Stimulated activated CD4-positive, alpha-beta T cell treated with anti-CD3 and anti-CD28 coated beads, Interleukin-12 subunit alpha, Interleukin-12 subunit beta, amount 100 ng/mL, for 4 hours (primary cell): Measurements from ENCODE around the gene PCK2.
A peak's percentile ranks its signal among the peaks of the same experiment; 100 is the strongest.

ENCODE experiments used
- DNase-seq: peaks from one replicate; pipeline ENCODE4 v3.0.0-alpha.2; 2020

The PCK2 gene

DNA sequence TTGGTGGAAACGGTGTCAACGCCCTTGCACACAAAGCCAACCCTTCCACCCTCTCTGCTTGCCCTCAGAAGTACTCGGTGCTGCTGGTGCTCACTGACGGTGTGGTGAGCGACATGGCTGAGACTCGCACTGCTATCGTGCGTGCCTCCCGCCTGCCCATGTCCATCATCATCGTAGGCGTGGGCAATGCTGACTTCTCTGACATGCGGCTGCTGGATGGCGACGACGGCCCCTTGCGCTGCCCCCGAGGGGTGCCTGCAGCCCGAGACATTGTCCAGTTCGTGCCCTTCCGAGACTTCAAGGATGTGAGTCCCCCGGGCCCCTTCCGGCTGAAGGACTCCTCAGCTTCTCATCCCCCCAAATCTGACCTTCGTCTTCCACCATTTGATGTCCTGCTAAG is 17.0 kb upstream of the PCK2 start:
- DNase-seq = no peak

DNA sequence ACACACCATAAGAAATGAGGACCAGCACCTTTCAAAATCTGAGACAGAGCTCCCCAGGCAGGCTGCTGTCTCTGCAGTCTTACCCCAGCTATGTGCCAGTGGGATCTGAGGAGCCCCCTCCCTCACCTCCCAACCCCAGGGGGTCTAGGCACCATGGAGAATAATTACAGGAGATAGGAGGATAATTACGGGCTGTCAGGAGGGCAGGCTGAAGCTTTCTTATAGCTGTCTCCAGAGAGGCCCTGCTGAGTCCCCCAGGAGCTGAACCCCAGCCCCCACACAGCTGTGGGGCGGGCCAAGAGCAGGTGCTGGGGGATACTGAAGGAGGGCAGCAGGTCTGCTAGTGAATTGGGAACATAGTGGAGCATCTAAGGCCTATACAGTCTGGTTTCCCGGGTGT is 16.0 kb upstream of the PCK2 start:
- DNase-seq = no peak

DNA sequence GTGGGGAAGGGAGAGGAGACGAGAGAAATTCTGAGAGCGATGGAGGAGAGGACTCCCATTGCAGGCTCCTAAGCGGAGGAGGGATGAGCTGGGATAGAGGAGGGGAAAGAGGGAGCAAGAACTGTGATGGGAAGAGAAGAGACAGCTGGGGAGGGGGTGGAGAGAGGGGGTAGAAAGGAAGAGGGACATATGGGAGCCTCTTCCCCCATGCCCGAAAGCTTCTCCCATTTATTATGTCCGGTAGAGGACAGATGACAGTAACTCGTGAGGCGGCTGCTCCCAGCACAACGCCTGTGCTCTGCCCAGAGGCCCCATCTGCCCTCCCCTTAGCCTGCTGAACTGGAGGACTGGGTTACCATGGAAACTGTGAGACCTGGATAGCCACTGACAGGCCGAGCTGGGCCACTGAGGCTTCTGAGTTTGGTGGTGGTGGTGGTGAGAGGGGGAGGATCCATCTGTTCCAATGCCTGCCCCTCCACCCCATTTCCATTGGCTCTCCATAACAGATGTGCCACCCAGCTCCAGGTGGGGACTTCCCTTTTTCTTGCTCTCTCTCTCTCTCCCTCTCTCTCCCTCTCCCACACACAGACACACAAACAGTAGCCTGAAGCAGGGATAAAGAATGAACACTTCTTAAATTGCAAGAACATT is 14.5 kb upstream of the PCK2 start:
- no peak for DNase-seq

DNA sequence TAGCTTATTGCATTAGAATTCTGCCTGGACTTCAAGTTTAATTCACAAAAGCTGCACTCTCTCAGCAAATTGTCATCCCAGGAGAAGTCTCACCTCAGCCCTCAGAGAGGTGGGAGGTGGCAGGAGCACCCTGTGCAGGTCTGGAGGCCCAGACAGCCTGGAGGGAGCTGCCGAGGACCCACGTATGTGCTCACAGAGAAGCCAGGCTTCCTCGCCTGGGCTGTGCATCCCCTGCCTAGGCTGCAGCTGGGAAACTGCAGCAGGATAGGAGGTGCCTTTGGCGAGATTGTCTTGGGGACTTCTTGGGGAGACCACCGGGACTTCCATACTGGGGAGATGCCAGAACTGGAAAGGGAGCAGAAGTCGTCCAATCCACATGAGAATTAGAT is 14.0 kb upstream of the PCK2 start:
- DNase-seq = no peak

DNA sequence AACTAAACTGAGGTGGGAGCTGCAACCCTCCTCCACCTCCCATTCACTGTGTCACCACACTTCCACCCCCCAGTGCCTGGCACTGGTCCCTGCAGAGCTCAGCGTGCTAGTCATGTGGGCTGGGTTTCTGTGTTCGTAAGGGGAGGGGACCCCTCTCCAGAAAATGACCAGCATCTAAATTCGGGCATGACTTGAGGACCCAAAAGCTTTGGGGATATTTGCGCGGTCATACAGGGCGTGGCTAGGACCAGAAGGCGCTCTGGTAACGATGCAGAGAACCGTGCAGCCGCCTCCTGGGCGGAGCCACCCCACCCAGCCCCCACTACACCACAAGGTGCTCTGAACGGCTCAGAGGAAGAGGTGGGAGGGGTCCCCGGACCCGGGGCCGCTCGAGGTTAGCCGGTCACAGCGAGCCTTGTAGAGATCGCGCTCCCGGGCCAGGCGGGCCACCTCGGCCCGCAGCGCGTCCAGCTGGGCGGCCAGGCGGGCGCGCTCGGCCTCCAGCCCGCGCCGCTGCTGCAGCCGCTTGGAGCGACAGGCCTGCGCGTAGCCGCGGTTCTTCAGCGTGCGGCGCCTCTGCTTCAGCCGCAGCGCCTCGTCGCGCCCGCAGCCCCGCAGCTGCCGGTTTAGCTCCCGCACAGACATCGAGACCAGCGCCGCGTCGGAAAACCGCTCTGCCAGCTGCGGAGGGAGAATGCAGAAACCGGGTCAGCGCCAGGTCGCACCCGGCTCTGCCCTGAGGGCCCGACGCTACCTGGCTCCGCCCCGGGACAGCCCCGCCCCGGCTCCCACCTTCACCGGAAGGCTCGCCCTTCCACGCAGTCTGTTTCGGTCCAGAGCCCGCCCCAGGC is 13.0 kb upstream of the PCK2 start:
- DNase-seq = peak; percentile 66

DNA sequence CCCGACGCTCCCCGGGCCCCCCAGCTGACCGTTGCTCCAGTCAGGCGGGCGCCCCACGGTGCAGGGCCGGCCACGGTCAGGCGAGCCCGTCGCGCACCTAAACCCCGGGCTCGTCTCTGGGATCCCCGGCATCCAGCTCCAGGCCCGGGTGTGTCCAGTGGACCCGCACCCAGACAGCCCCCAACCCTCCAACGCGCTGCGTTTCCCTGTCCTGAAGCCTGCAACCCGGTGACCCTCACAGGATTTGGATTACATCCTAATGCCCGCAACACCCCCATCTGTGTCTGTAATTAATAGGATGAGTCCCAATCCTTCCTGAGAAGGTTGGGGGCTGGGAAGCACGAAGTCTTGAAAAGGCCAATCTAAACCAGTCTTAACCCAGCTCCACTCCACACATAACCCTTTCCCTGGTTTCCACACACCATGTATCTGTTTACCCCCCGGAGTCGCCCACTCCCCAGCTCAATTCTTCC is 12.3 kb upstream of the PCK2 start:
- no peak for DNase-seq

DNA sequence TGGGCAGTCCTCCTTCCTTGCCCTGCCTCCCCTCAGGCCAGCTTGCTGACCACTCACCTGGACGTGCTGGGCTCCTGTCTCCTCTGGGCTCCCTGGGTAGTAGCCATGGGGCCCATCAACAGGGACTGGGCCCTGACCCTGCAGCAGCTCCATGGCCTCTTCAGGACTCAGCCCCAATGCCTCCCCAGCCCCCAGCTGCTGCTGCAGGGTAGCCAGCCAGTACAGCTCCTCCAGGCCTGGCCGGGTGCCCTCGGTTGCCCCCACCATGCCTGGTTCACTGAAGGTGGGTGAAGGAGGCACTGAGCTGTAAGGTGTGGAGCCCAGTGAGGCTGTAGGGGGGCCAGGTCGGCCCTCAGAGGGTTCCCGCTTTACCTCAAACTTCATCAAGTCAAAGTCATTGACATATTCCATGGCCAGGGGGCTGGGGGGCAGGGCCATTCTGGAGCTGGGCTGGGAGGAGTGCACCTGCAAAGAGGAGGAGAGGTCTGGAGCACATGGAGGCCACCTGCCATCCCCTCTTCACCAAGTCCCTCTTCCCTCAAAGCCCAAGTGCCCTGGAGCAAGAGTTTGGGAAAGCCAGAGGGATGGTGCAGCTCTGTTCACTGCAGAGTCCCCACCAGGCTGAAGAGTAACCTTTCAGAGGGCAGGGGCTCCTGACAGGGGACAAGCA is 11.6 kb upstream of the PCK2 start:
- DNase-seq = no peak

DNA sequence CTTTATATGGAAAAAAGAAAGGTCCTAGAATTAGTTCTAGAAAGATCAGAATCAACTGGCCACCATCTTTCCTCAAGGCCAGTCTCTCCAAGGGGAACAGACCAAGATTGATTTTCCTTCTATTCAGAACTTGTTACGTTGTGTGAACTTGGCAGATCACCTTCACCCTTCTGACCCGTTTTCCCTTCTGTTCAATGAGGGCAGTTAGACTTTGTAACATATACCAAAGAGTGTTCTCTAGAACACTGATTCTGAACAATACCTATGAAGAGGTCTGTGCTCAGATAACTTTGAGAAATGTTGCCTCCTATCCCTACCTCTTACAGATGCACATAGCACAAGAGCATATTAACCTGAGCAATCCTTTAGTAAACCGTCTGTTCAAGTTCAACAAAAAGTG is 10.6 kb upstream of the PCK2 start:
- no peak for DNase-seq

DNA sequence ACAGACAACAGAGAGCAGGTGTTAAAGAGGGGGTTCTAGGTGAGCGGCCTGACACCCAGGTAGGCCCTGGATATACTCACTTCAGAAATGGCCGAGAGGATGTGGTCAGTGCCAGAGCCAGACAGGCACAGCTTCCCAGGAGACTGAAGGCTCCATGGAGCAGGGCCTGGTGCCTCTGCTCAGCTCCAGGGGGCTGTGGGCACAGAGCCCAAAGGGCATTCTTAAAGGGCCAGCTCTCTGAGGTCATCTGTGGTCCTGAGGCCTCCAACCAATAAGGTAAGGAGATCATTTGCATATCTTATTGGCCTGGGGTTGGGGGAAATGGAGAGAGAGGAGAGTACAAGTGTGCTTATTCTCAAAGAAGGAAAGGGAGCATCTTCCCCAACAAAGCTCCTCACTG is 9.7 kb upstream of the PCK2 start:
- no peak for DNase-seq

DNA sequence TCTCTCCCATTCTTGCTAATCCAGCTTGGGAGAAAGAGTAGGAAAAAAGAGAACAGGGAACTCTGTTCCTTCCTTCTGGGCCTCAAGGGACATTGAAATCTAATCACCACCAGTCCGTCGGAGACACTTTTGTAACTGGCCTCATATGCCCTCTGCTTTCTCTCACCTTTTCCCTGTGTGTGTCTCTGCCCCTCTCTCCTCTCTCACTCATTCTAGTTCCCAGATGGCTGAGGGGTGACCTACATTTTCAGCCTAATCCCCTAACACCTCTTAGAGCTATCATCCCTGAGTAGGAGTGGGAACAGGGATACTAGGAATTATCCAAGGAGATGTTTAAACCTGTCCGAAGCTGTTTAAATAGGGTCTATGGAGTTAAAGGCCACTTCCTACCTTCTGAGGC is 8.9 kb upstream of the PCK2 start:
- DNase-seq = no peak

DNA sequence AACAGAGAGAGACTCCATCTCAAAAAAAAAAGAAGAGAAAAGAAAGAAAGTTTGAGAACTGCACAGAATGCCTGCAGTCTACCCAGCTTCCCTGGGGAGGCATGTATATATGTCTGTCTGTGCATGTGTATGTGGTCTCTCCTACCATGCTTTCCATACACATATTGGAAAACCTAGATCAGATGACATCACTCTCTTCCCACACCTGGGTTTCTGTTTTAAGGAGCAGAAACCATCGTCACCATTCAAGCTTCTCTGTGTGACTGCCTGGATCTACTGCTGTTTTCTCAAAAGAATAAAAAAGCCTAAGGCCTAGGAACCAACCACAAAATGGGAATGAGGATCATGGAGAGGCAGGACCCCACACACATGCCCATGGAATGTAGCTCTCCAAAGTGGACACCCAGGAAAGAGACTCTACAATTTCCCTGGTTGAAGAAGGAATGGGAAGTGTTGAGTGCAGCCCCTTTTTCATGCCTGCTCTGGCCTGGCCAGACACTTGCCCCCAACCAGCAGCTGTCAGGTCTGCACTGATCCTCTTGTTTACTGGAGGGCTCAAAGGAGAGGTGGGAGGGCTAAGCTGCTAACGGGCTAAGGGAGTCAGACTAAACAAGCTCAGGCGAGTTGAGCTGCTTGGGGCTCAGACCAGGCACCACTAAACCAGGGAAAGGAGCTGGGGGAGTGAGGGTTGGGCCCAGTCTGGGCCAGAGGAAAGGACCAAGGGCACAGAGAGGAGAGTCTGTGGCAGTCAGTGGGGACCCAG is 7.7 kb upstream of the PCK2 start:
- DNase-seq = no peak

DNA sequence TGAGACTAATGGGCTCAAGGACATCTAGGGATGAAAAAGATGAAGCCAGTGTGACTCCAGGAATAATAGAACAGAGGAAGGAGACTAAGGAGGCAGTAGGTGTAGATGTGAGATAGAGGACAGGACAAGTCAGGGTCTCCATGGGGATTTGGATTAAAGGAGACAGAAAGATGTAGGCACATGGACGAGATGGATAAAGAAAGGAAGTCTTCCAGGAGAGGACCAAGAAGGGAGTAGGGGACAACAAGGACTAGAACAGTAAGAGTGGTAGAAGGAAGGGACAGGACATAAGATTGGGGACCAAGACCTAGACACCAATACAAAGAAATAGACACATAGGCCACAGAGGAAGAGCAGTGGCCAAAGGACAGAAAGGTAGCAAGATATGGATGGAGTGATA is 7.1 kb upstream of the PCK2 start:
- no peak for DNase-seq

DNA sequence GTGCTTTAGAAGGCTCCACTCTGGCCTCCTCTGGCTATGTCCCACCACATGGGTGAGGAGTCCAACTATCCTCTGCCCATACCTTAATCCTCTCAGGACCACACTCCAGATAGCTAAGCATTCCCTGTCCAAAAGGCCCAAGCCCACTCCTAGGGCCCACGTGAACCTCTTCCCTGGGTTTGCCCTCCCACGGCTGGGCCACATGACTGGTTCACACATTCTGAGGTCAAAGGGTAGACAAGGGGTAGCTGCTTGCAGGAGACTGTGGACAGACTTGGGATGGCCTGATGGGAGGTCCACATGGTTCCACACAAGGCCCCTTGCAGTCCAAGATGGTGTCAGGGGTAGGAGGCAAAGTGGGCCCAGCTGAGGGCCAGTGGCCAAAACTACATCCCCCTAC is 6.0 kb upstream of the PCK2 start:
- no peak for DNase-seq

DNA sequence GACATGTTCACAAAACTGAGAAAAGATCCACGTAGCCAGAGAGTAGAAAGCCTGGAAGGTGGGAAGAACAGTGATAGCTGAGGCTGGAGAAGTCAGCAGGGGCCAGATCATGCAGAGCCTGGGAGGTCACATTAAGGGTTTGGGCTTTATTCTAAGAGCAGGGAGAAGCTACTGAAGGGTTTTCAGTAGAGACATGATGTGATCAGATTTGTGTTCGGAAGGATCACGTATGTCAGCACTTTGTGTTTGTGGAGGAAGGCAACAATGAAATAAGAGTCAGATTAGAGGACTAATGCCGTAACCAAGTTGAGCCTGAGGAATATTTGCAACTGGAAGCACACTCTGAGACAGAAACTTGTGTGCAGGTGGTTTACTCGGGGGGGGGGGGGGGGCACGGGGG is 4.2 kb upstream of the PCK2 start:
- DNase-seq = no peak

DNA sequence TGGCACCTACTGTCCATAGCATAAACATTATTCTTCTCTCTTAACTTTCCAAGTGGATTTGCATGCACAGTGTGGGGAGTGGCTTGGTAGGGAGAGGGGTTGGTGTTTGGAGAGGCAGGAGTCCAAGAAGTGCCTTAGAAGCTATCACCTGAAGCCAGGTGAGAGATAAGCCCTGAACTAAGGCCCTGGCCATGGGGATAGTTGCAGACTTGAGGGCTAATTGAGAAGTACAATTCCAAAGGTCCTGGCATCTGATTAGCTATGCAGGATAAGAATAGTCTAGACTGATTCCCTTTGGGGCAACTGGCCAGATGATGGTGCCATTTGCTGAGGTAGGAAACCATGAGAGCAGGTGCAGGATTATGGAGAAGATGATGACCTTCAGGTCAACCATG is 2.0 kb upstream of the PCK2 start:
- DNase-seq = no peak

DNA sequence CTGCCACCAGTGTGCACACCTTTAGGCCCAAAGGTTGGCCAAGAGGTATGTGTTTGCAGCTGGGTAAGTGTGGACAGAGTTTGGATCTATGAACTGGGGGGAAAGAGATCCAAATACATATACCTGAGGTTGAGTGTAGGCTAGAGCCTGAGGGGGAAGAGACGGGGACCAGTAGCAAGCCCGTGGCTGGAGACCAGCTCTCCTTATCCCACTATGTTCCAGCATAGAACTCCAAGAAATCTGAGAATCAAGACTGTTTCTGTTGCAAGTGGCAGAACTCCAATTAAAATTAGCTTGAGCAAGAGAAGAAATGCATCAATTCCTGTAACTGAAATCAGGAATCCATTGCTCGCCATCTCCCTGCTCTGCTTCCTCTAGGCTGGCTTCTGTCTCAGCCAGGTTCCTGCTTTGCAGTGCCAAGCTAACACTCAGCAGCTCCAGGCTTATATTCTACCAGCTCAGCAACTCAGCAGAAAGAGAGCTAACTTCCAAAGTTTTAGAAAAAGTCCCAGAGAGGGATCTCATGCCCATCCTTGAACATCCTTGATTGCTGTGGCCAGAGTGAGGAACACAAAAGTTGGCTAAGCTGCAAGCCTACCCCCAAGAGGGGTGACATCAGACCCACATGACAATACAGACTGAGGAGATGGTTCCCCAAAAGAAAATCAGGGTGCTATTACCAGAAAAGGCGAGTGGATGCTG is 1.5 kb upstream of the PCK2 start:
- no peak for DNase-seq

DNA sequence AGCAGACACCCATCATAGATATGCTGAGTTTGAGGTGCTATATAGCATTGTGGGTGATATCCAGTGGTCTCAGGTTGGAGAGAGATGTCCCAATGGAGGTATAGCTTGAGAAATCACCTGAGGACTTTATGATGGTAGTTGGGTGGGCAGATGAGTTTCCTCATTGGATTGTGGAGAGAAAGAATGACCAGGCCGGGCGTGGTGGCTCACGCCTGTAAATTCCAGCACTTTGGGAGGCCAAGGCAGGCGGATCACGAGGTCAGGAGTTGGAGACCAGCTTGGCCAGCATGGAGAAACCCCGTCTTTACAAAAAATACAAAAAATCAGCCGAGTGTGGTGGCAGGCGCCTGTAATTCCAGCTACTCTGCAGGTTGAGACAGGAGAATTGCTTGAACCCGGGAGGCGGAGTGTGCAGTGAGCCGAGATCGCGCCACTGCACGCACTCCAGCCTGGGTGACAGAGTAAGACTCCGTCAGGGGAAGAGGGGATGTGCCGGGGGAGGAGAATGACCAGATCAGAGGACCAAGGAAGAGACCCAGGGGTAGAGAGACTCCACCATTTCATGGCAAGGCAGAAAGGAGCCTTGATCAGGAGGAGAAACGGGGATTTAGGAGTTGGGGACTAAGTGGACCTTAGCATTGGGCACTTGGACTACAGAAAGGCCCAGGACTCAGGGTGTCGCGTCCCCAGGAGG is 757 bp upstream of the PCK2 start:
- no peak for DNase-seq

DNA sequence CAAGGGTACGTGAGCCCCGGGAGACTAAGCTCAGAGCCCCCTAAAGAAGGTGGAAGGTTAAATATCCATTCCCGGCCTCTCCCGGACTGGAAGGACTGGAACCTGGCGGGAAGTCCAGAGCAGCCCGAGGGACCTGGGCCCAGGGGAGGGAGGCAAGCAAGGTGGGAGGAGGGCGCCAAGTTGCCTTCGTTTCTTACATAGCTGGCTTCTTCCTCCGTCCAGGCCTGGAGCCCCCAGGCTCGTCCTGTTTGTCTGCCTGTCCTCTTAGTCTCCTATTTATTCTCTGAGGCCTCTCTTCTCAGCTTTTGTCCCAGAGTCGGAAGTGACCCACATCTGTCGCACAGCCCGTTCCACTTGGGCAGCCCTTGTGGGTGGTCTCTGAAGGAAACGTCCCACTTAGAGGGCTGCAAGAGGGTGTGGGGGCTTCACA is 745 bp downstream of the PCK2 start:
- peak; percentile 20 for DNase-seq

DNA sequence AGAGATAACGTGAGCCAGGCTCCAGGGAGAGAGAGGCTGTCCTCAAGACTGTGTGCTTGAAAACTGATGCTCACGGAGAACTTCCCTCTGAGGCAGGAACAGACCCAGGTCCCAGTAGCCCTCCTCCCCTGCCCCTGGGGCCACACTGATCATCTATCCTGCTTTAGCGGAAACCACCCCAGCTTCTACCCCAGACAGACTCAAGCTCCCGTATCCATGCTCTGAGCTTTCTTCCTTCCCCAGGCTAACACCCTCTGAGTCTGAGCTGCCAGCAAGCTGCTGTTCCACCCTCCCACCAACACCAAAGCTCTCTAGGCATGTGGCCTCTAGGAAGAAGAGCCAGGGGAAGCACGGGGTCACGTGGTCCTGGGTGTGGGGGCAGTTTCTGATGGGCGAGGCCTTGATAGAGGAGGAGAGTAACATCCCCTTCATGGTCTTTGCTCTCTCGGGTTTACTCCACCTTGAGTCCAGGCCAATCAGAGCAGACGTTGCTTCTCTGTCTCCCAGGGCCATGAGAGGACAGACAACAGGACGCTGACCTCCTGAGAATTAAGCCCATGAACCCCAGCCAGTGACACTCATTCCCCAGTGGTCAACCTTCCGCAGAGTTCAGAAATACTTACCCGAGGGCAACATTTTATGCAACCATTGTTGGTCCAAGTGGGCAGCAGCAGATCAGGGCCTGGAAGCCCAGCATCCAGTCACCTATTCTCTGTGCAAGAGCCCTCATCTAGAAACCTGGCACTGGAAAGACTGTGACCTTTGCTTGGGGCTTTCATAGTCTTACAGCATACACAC is 1.4 kb downstream of the PCK2 start:
- DNase-seq = peak; percentile 51

DNA sequence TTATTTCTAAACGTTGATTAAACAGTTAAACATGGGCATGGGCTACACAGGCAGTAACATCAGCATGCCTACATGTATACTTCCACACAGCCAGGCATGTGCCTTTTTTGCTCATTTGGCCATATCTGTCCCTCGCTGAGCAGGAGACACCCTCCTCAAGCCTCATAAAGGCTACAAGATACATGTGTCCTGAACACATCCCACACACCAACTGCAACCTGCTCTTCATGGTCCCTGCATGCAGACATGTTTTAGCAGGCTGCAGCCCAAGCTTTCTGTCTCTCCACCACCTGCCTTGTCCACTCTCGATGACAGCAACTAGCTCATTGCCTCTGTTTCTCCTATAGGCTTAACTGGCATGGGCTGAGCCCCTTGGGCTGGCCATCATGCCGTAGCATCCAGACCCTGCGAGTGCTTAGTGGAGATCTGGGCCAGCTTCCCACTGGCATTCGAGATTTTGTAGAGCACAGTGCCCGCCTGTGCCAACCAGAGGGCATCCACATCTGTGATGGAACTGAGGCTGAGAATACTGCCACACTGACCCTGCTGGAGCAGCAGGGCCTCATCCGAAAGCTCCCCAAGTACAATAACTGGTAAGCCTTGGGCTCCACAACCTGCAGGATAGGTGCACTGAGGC is 2.6 kb downstream of the PCK2 start:
- DNase-seq = no peak
